ENCODE results near the gene CERS6.

DNA sequence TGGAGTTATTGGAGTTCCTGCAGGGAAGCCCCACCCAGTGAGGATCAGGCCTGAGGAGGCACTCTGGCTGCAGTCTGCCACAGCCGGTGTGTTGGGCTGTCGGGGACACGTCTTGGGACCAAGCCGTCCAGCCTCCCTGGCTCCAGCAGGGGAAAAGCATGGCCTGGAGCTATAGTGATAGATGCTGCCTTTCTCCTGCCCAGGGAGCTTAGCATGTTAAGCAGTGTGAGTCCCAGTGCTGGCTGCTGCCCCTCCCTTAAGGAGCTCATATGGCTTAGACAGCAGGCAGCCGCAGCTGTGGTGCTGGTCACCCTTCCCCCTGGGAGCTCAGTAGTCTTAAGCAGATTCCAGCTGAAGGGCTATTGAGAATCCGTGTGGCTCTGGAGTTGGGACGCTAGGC lies 78.9 kb downstream of the CERS6 start:
- TF ChIP-seq POLR2A (IDR thresholded peaks at IDR 0.05) = no peak
- TF ChIP-seq, protein P1, sequence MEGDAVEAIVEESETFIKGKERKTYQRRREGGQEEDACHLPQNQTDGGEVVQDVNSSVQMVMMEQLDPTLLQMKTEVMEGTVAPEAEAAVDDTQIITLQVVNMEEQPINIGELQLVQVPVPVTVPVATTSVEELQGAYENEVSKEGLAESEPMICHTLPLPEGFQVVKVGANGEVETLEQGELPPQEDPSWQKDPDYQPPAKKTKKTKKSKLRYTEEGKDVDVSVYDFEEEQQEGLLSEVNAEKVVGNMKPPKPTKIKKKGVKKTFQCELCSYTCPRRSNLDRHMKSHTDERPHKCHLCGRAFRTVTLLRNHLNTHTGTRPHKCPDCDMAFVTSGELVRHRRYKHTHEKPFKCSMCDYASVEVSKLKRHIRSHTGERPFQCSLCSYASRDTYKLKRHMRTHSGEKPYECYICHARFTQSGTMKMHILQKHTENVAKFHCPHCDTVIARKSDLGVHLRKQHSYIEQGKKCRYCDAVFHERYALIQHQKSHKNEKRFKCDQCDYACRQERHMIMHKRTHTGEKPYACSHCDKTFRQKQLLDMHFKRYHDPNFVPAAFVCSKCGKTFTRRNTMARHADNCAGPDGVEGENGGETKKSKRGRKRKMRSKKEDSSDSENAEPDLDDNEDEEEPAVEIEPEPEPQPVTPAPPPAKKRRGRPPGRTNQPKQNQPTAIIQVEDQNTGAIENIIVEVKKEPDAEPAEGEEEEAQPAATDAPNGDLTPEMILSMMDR (IDR thresholded peaks at IDR 0.05) = no peak
